GM23338 (cell line): ENCODE measurements around the gene MST1. TPM values are rescaled to one million over a fixed set of nuclear protein-coding genes. Genes with fewer than 3 reads are reported as not detected.
A peak's percentile ranks its signal among the peaks of the same experiment; 100 is the strongest.

Experiments used
- ATAC-seq: fragments of 200-7000 bp; cut with Tn5 transposase; 3 replicates; pipeline ENCODE4 v1.9.1; 2020
- DNase-seq: peaks from one replicate; pipeline ENCODE4 v3.0.0-alpha.2; 2015; ENCODE audit warnings: low spot score
- H2AFZ ChIP-seq: fragments of 200-600 bp; sonication (generic); 2 replicates; pipeline ENCODE4 v1.8.0; 2016; ENCODE audit warnings: antibody characterized with exemption, mild to moderate bottlenecking, moderate library complexity
- H3F3A ChIP-seq: fragments of 200-600 bp; sonication (generic); replicated peaks from 2 replicates; pipeline ENCODE4 v1.8.0; 2017; ENCODE audit warnings: antibody characterized with exemption, mixed run types, low read depth
- H3K27ac ChIP-seq: fragments of 200-600 bp; sonication (generic); 2 replicates; pipeline ENCODE4 v1.6.1; 2016; ENCODE audit warnings: low read depth
- H3K27me3 ChIP-seq: fragments of 200-600 bp; sonication (generic); 2 replicates; pipeline ENCODE4 v1.8.0; 2016; ENCODE audit warnings: mild to moderate bottlenecking, mixed run types, moderate library complexity; ENCODE audit not compliant: insufficient read depth
- H3K36me3 ChIP-seq: fragments of 200-600 bp; sonication (generic); 2 replicates; pipeline ENCODE4 v1.8.0; 2016; ENCODE audit warnings: mild to moderate bottlenecking; ENCODE audit not compliant: insufficient read depth
- H3K4me1 ChIP-seq: fragments of 200-600 bp; sonication (generic); 2 replicates; pipeline ENCODE4 v1.8.0; 2016; ENCODE audit warnings: mild to moderate bottlenecking, moderate library complexity; ENCODE audit not compliant: insufficient read depth
- H3K4me2 ChIP-seq: fragments of 200-600 bp; sonication (generic); 2 replicates; pipeline ENCODE4 v1.7.1; 2017; ENCODE audit warnings: mixed run types
- H3K4me3 ChIP-seq: fragments of 200-600 bp; sonication (generic); 2 replicates; pipeline ENCODE4 v1.6.1; 2016; ENCODE audit warnings: mixed run types
- H3K79me2 ChIP-seq: fragments of 200-600 bp; sonication (generic); replicated peaks from 2 replicates; pipeline ENCODE4 v1.8.0; 2017; ENCODE audit warnings: mild to moderate bottlenecking; ENCODE audit not compliant: insufficient read depth
- H3K9me2 ChIP-seq: fragments of 200-600 bp; sonication (generic); 2 replicates; pipeline ENCODE4 v1.8.0; 2017; ENCODE audit not compliant: insufficient read depth
- H4K20me1 ChIP-seq: fragments of 200-600 bp; sonication (generic); replicated peaks from 2 replicates; pipeline ENCODE4 v1.8.0; 2017; ENCODE audit warnings: mild to moderate bottlenecking; ENCODE audit not compliant: insufficient read depth
- H3K27ac Mint-ChIP-seq: 2 replicates; pipeline ENCODE4 v1.8.0; 2020; ENCODE audit warnings: inconsistent platforms, mild to moderate bottlenecking, moderate library complexity, mixed read lengths
- H3K27me3 Mint-ChIP-seq: 3 replicates; pipeline ENCODE4 v1.8.0; 2022; ENCODE audit warnings: low read depth, mild to moderate bottlenecking, moderate library complexity, mixed read lengths, inconsistent platforms; ENCODE audit not compliant: insufficient read depth, poor library complexity
- H3K36me3 Mint-ChIP-seq: 3 replicates; pipeline ENCODE4 v1.8.0; 2021; ENCODE audit warnings: low read depth, mild to moderate bottlenecking, inconsistent platforms, moderate library complexity, mixed read lengths
- H3K4me1 Mint-ChIP-seq: 3 replicates; pipeline ENCODE4 v1.8.0; 2020; ENCODE audit warnings: mild to moderate bottlenecking, inconsistent platforms, mixed read lengths
- H3K4me3 Mint-ChIP-seq: 3 replicates; pipeline ENCODE4 v1.8.0; 2021; ENCODE audit warnings: moderate library complexity, mild to moderate bottlenecking, inconsistent platforms, mixed read lengths
- H3K9me3 Mint-ChIP-seq: 3 replicates; pipeline ENCODE4 v1.8.0; 2020; ENCODE audit warnings: moderate library complexity, mild to moderate bottlenecking, inconsistent platforms, mixed read lengths
- JUNB ChIP-seq: IDR thresholded peaks from one replicate; pipeline ENCODE4 v1.6.1; 2016; ENCODE audit warnings: antibody characterized with exemption; ENCODE audit not compliant: unreplicated experiment
- NANOG ChIP-seq: IDR thresholded peaks from 2 replicates; pipeline ENCODE4 v1.6.1; 2016; ENCODE audit warnings: antibody characterized with exemption, borderline replicate concordance
- POLR2AphosphoS5 ChIP-seq: IDR thresholded peaks from 2 replicates; pipeline ENCODE4 v1.6.1; 2016; ENCODE audit warnings: antibody characterized with exemption, low read depth
- STAT1 ChIP-seq: IDR thresholded peaks from one replicate; pipeline ENCODE4 v1.6.1; 2016; ENCODE audit warnings: antibody characterized with exemption; ENCODE audit not compliant: unreplicated experiment
- ZNF462 ChIP-seq: fragments of 250-450 bp; sonication (Bioruptor Pico); IDR thresholded peaks from 2 replicates; pipeline ENCODE4 v1.5.0; 2020; ENCODE audit warnings: mild to moderate bottlenecking, moderate library complexity
- polyA plus RNA-seq: library from polyadenylated mRNA; unstranded; fragments of >200 nt; fragmentation: Nextera tagmentation; extraction: Ambion mirVana; gene quantifications from 2 replicates; pipeline ENCODE4 v1.2.1, GENCODE V29; 2016
- total RNA-seq: library from RNA; depleted of rRNA; stranded (reverse); fragments of >200 nt; shearing (Covaris generic); gene quantifications from 2 replicates; pipeline ENCODE4 v1.2.3, GENCODE V29; 2014
- TF ChIP-seq, protein P1 (sequence below): IDR thresholded peaks from one replicate; pipeline ENCODE4 v1.6.1; 2018; ENCODE audit warnings: antibody characterized with exemption; ENCODE audit not compliant: unreplicated experiment
- TF ChIP-seq, protein P2 (sequence below), 2 experiments: fragments of 200-600 bp in 1 of 2; sonication (generic) in 1 of 2; conservative IDR thresholded peaks; 2 replicates each; pipeline versions ENCODE4 v1.5.1 to v1.6.1; 2016 to 2017; ENCODE audit warnings: antibody characterized with exemption in 2 of 2, low read depth in 2 of 2, mild to moderate bottlenecking in 2 of 2, moderate library complexity in 1 of 2
- TF ChIP-seq, protein P3 (sequence below): IDR thresholded peaks from 2 replicates; pipeline ENCODE4 v1.6.1; 2016; ENCODE audit warnings: antibody characterized with exemption

Gene MST1
- total and polyA plus RNA-seq, 2 experiments from 2014 or later: 5.9 to 11.1 TPM

GRCh38 chr3:49671291-49672288 is 17.7 kb downstream of the MST1 start:
- Mint-ChIP-seq H3K27ac (peak overlapping the region; percentile 36; the same call in 1 of the 2 replicates), H3K4me1 (peaks cover 37% of the 10 kb centered on the region), H3K27me3 (peaks cover 11% of the 10 kb centered on the region), H3K36me3 (peaks cover 15% of the 10 kb centered on the region), H3K4me3 (peak overlapping the region; percentile 48), H3K9me3 (no peaks in the 10 kb centered on the region)
- Histone ChIP-seq H3K79me2 (peaks cover 11% of the 10 kb centered on the region), H3K4me3 (no peak overlapping the region), H3K9me2 (no peaks in the 10 kb centered on the region), H3K27ac (peak overlapping the region; percentile 69), H3F3A (no peaks in the 10 kb centered on the region), H3K27me3 (no peaks in the 10 kb centered on the region), H3K4me2 (no peak overlapping the region), H2AFZ (no peak overlapping the region), H4K20me1 (peaks cover 14% of the 10 kb centered on the region; the same call in 1 of the 2 replicates), H3K36me3 (no peaks in the 10 kb centered on the region), H3K4me1 (peaks cover 15% of the 10 kb centered on the region)
- peak; percentile 36 for ATAC-seq
- DNase-seq: peak; percentile 94
- TF ChIP-seq STAT1 (no peak), POLR2AphosphoS5 (peak; percentile 34; the same call in 1 of the 2 replicates), NANOG (no peak), ZNF462 (CRISPR knock-in tag) (0 out of 2 replicates have a peak, but pooled peaks have one; percentile 33), JUNB (no peak)
- TF ChIP-seq, protein P1, sequence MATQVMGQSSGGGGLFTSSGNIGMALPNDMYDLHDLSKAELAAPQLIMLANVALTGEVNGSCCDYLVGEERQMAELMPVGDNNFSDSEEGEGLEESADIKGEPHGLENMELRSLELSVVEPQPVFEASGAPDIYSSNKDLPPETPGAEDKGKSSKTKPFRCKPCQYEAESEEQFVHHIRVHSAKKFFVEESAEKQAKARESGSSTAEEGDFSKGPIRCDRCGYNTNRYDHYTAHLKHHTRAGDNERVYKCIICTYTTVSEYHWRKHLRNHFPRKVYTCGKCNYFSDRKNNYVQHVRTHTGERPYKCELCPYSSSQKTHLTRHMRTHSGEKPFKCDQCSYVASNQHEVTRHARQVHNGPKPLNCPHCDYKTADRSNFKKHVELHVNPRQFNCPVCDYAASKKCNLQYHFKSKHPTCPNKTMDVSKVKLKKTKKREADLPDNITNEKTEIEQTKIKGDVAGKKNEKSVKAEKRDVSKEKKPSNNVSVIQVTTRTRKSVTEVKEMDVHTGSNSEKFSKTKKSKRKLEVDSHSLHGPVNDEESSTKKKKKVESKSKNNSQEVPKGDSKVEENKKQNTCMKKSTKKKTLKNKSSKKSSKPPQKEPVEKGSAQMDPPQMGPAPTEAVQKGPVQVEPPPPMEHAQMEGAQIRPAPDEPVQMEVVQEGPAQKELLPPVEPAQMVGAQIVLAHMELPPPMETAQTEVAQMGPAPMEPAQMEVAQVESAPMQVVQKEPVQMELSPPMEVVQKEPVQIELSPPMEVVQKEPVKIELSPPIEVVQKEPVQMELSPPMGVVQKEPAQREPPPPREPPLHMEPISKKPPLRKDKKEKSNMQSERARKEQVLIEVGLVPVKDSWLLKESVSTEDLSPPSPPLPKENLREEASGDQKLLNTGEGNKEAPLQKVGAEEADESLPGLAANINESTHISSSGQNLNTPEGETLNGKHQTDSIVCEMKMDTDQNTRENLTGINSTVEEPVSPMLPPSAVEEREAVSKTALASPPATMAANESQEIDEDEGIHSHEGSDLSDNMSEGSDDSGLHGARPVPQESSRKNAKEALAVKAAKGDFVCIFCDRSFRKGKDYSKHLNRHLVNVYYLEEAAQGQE: no peak
- TF ChIP-seq, protein P2, sequence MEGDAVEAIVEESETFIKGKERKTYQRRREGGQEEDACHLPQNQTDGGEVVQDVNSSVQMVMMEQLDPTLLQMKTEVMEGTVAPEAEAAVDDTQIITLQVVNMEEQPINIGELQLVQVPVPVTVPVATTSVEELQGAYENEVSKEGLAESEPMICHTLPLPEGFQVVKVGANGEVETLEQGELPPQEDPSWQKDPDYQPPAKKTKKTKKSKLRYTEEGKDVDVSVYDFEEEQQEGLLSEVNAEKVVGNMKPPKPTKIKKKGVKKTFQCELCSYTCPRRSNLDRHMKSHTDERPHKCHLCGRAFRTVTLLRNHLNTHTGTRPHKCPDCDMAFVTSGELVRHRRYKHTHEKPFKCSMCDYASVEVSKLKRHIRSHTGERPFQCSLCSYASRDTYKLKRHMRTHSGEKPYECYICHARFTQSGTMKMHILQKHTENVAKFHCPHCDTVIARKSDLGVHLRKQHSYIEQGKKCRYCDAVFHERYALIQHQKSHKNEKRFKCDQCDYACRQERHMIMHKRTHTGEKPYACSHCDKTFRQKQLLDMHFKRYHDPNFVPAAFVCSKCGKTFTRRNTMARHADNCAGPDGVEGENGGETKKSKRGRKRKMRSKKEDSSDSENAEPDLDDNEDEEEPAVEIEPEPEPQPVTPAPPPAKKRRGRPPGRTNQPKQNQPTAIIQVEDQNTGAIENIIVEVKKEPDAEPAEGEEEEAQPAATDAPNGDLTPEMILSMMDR (conservative IDR thresholded peaks at IDR 0.05; ENCODE audit: low read depth in 2 of 2): peak; percentile 76 to 96
- TF ChIP-seq, protein P3, sequence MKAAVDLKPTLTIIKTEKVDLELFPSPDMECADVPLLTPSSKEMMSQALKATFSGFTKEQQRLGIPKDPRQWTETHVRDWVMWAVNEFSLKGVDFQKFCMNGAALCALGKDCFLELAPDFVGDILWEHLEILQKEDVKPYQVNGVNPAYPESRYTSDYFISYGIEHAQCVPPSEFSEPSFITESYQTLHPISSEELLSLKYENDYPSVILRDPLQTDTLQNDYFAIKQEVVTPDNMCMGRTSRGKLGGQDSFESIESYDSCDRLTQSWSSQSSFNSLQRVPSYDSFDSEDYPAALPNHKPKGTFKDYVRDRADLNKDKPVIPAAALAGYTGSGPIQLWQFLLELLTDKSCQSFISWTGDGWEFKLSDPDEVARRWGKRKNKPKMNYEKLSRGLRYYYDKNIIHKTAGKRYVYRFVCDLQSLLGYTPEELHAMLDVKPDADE: no peak
